ENCODE results near the gene MAGI3.

MAGI3 gene

GRCh38 chr1:113654883-113655282, 264.6 kb downstream of the MAGI3 start:
- H3K4me3 ChIP-seq (ENCODE audit: low read depth, low read length) = no peak overlapping the region
- H4K8ac ChIP-seq (ENCODE audit: low read depth, low read length) = no peak overlapping the region
- no peaks in the 10 kb centered on the region for H3K79me1 ChIP-seq (ENCODE audit: low read length)
- H3K4me2 ChIP-seq (ENCODE audit: low read length) = no peak overlapping the region
- peaks cover 2 to 4% of the 10 kb centered on the region in 2 experiments for H3K36me3 ChIP-seq (ENCODE audit: control insufficient read depth in 1 of 2, insufficient read depth in 2 of 2, low read length in 2 of 2)
- H3K14ac ChIP-seq (ENCODE audit: low read length) = no peak overlapping the region
- H2BK120ac ChIP-seq (ENCODE audit: insufficient read depth, low read length, poor library complexity) = no peak overlapping the region
- H2BK5ac ChIP-seq (ENCODE audit: low read depth, low read length, poor library complexity) = no peak overlapping the region
- WGBS (ENCODE audit: extremely low coverage, insufficient coverage, insufficient read length) = no CpG with 5 or more reads among the region's 2 CpGs
- no peak overlapping the region for H2AFZ ChIP-seq (ENCODE audit: insufficient read depth, low read length, poor library complexity)
- no peak overlapping the region for H3K4ac ChIP-seq (ENCODE audit: low read depth, low read length)
- no peak overlapping the region for H4K12ac ChIP-seq (ENCODE audit: low read depth, low read length)
- no peak overlapping the region for H2AK5ac ChIP-seq (ENCODE audit: low read length)
- H3K4me1 ChIP-seq (ENCODE audit: control insufficient read depth in 1 of 2, insufficient read depth in 2 of 2, low read length in 2 of 2) = no peaks in the 10 kb centered on the region
- no peak for DNase-seq
- no peak overlapping the region for H2BK12ac ChIP-seq (ENCODE audit: low read length)
- no peak overlapping the region for H3K27ac ChIP-seq (ENCODE audit: low read depth, low read length)
- no peaks in the 10 kb centered on the region for H3K9me3 ChIP-seq (ENCODE audit: insufficient read depth, low read depth, low read length)
- H4K91ac ChIP-seq (ENCODE audit: low read depth, low read length) = no peak overlapping the region
- H3K18ac ChIP-seq (ENCODE audit: low read length) = no peak overlapping the region
- no peak overlapping the region for H3K9ac ChIP-seq (ENCODE audit: low read length)
- no peak overlapping the region for H3K23ac ChIP-seq (ENCODE audit: low read length)
- no peaks in the 10 kb centered on the region for H3K79me2 ChIP-seq (ENCODE audit: control insufficient read depth, insufficient read depth, low read length, poor library complexity)
- no peaks in the 10 kb centered on the region for H3K27me3 ChIP-seq (ENCODE audit: insufficient read depth, low read length)

- no peak overlapping the region for H3K4me3 ChIP-seq (ENCODE audit: low read depth, low read length)
- no peaks in the 10 kb centered on the region for H3K79me2 ChIP-seq (ENCODE audit: control insufficient read depth, insufficient read depth, low read length, poor library complexity)
- no peak overlapping the region for H2AFZ ChIP-seq (ENCODE audit: insufficient read depth, low read length, poor library complexity)
- no peak overlapping the region for H4K8ac ChIP-seq (ENCODE audit: low read depth, low read length)
- H3K36me3 ChIP-seq (ENCODE audit: control insufficient read depth in 1 of 2, insufficient read depth in 2 of 2, low read length in 2 of 2) = peaks cover 4 to 7% of the 10 kb centered on the region in 2 experiments
- no peak overlapping the region for H3K18ac ChIP-seq (ENCODE audit: low read length)
- WGBS (ENCODE audit: extremely low coverage, insufficient coverage, insufficient read length) = no CpG with 5 or more reads among the region's 3 CpGs
- no peaks in the 10 kb centered on the region for H3K4me1 ChIP-seq (ENCODE audit: control insufficient read depth in 1 of 2, insufficient read depth in 2 of 2, low read length in 2 of 2)
- no peak overlapping the region for H2BK120ac ChIP-seq (ENCODE audit: insufficient read depth, low read length, poor library complexity)
- no peak overlapping the region for H2AK5ac ChIP-seq (ENCODE audit: low read length)
- H3K9me3 ChIP-seq (ENCODE audit: insufficient read depth, low read depth, low read length) = no peaks in the 10 kb centered on the region
- H3K79me1 ChIP-seq (ENCODE audit: low read length) = no peaks in the 10 kb centered on the region
- no peak overlapping the region for H3K27ac ChIP-seq (ENCODE audit: low read depth, low read length)
- no peak overlapping the region for H3K9ac ChIP-seq (ENCODE audit: low read length)
- H4K91ac ChIP-seq (ENCODE audit: low read depth, low read length) = no peak overlapping the region
- no peak for DNase-seq
- H2BK5ac ChIP-seq (ENCODE audit: low read depth, low read length, poor library complexity) = no peak overlapping the region
- H3K4ac ChIP-seq (ENCODE audit: low read depth, low read length) = no peak overlapping the region
- H3K4me2 ChIP-seq (ENCODE audit: low read length) = no peak overlapping the region
- H3K27me3 ChIP-seq (ENCODE audit: insufficient read depth, low read length) = no peaks in the 10 kb centered on the region
- no peak overlapping the region for H4K12ac ChIP-seq (ENCODE audit: low read depth, low read length)
- H2BK12ac ChIP-seq (ENCODE audit: low read length) = no peak overlapping the region
- no peak overlapping the region for H3K23ac ChIP-seq (ENCODE audit: low read length)
- no peak overlapping the region for H3K14ac ChIP-seq (ENCODE audit: low read length)
Measured at GRCh38 chr1:113657126-113657525, 266.8 kb downstream of the MAGI3 start.

GRCh38 chr1:113657556-113658063, 267.3 kb downstream of the MAGI3 start:
- no peaks in the 10 kb centered on the region for H3K79me2 ChIP-seq (ENCODE audit: control insufficient read depth, insufficient read depth, low read length, poor library complexity)
- no peak overlapping the region for H2BK12ac ChIP-seq (ENCODE audit: low read length)
- H3K9me3 ChIP-seq (ENCODE audit: insufficient read depth, low read depth, low read length) = no peaks in the 10 kb centered on the region
- no peak overlapping the region for H3K27ac ChIP-seq (ENCODE audit: low read depth, low read length)
- no peak overlapping the region for H4K12ac ChIP-seq (ENCODE audit: low read depth, low read length)
- no peak overlapping the region for H3K4me2 ChIP-seq (ENCODE audit: low read length)
- H2AFZ ChIP-seq (ENCODE audit: insufficient read depth, low read length, poor library complexity) = no peak overlapping the region
- no peak overlapping the region for H4K8ac ChIP-seq (ENCODE audit: low read depth, low read length)
- H2BK5ac ChIP-seq (ENCODE audit: low read depth, low read length, poor library complexity) = no peak overlapping the region
- no peak overlapping the region for H3K4ac ChIP-seq (ENCODE audit: low read depth, low read length)
- no peak overlapping the region for H3K4me3 ChIP-seq (ENCODE audit: low read depth, low read length)
- WGBS (ENCODE audit: extremely low coverage, insufficient coverage, insufficient read length) = no CpG with 5 or more reads among the region's 3 CpGs
- H3K18ac ChIP-seq (ENCODE audit: low read length) = no peak overlapping the region
- no peaks in the 10 kb centered on the region for H3K27me3 ChIP-seq (ENCODE audit: insufficient read depth, low read length)
- H2AK5ac ChIP-seq (ENCODE audit: low read length) = no peak overlapping the region
- no peak overlapping the region for H4K91ac ChIP-seq (ENCODE audit: low read depth, low read length)
- DNase-seq = no peak
- H3K14ac ChIP-seq (ENCODE audit: low read length) = no peak overlapping the region
- H3K36me3 ChIP-seq (ENCODE audit: control insufficient read depth in 1 of 2, insufficient read depth in 2 of 2, low read length in 2 of 2) = peaks cover 4 to 7% of the 10 kb centered on the region in 2 experiments
- no peaks in the 10 kb centered on the region for H3K4me1 ChIP-seq (ENCODE audit: control insufficient read depth in 1 of 2, insufficient read depth in 2 of 2, low read length in 2 of 2)
- H3K79me1 ChIP-seq (ENCODE audit: low read length) = no peaks in the 10 kb centered on the region
- H3K9ac ChIP-seq (ENCODE audit: low read length) = no peak overlapping the region
- H3K23ac ChIP-seq (ENCODE audit: low read length) = no peak overlapping the region
- no peak overlapping the region for H2BK120ac ChIP-seq (ENCODE audit: insufficient read depth, low read length, poor library complexity)

- H3K27ac ChIP-seq (ENCODE audit: low read depth, low read length) = no peak overlapping the region
- no peak for DNase-seq
- H2AFZ ChIP-seq (ENCODE audit: insufficient read depth, low read length, poor library complexity) = no peak overlapping the region
- no peak overlapping the region for H4K8ac ChIP-seq (ENCODE audit: low read depth, low read length)
- H3K9me3 ChIP-seq (ENCODE audit: insufficient read depth, low read depth, low read length) = no peaks in the 10 kb centered on the region
- no peak overlapping the region for H3K14ac ChIP-seq (ENCODE audit: low read length)
- no peak overlapping the region for H3K4me2 ChIP-seq (ENCODE audit: low read length)
- no CpG with 5 or more reads among the region's 9 CpGs for WGBS (ENCODE audit: extremely low coverage, insufficient coverage, insufficient read length)
- no peak overlapping the region for H3K4ac ChIP-seq (ENCODE audit: low read depth, low read length)
- H3K27me3 ChIP-seq (ENCODE audit: insufficient read depth, low read length) = no peaks in the 10 kb centered on the region
- H3K18ac ChIP-seq (ENCODE audit: low read length) = no peak overlapping the region
- no peak overlapping the region for H2BK120ac ChIP-seq (ENCODE audit: insufficient read depth, low read length, poor library complexity)
- H3K23ac ChIP-seq (ENCODE audit: low read length) = no peak overlapping the region
- H2BK5ac ChIP-seq (ENCODE audit: low read depth, low read length, poor library complexity) = no peak overlapping the region
- H3K36me3 ChIP-seq (ENCODE audit: control insufficient read depth in 1 of 2, insufficient read depth in 2 of 2, low read length in 2 of 2) = peaks cover 1 to 7% of the 10 kb centered on the region in 2 experiments
- no peaks in the 10 kb centered on the region for H3K79me2 ChIP-seq (ENCODE audit: control insufficient read depth, insufficient read depth, low read length, poor library complexity)
- no peaks in the 10 kb centered on the region for H3K79me1 ChIP-seq (ENCODE audit: low read length)
- no peak overlapping the region for H2AK5ac ChIP-seq (ENCODE audit: low read length)
- no peak overlapping the region for H2BK12ac ChIP-seq (ENCODE audit: low read length)
- H3K4me3 ChIP-seq (ENCODE audit: low read depth, low read length) = no peak overlapping the region
- H4K12ac ChIP-seq (ENCODE audit: low read depth, low read length) = no peak overlapping the region
- H4K91ac ChIP-seq (ENCODE audit: low read depth, low read length) = no peak overlapping the region
- H3K4me1 ChIP-seq (ENCODE audit: control insufficient read depth in 1 of 2, insufficient read depth in 2 of 2, low read length in 2 of 2) = no peaks in the 10 kb centered on the region
- no peak overlapping the region for H3K9ac ChIP-seq (ENCODE audit: low read length)
Measured at GRCh38 chr1:113659035-113659434, 268.7 kb downstream of the MAGI3 start.

All from trophoblast cell (in vitro differentiated cells and primary cell).